Activated CD4-positive, alpha-beta T cell treated with anti-CD3 and anti-CD28 coated beads, Interleukin-2, amount 50 U/mL, for 48 hours (primary cell): ENCODE measurements around the gene CTNNBL1.

Experiments used
- DNase-seq, 2 experiments: peaks; one replicate each; pipeline ENCODE4 v3.0.0-alpha.2; 2020

Gene CTNNBL1

GRCh38 chr20:37881601-37882343 lies 187.9 kb downstream of the CTNNBL1 start:
- DNase-seq = no peak

GRCh38 chr20:37882961-37883712 lies 189.3 kb downstream of the CTNNBL1 start:
- DNase-seq = no peak

GRCh38 chr20:37885042-37885441 lies 191.2 kb downstream of the CTNNBL1 start:
- DNase-seq = no peak

GRCh38 chr20:37885593-37886503 lies 192.0 kb downstream of the CTNNBL1 start:
- no peak for DNase-seq

- DNase-seq = no peak
These were observed 193.0 kb downstream of the CTNNBL1 start for GRCh38 chr20:37886851-37887297.

GRCh38 chr20:37888641-37889040 lies 194.8 kb downstream of the CTNNBL1 start:
- no peak for DNase-seq

- no peak for DNase-seq
These were observed 196.3 kb downstream of the CTNNBL1 start for GRCh38 chr20:37890108-37890507.

GRCh38 chr20:37890643-37891042 lies 196.8 kb downstream of the CTNNBL1 start:
- no peak for DNase-seq

GRCh38 chr20:37892001-37892400 lies 198.2 kb downstream of the CTNNBL1 start:
- DNase-seq = no peak

GRCh38 chr20:37893566-37894241 lies 199.9 kb downstream of the CTNNBL1 start:
- no peak for DNase-seq

- no peak for DNase-seq
These were observed 200.6 kb downstream of the CTNNBL1 start for GRCh38 chr20:37894454-37894853.

GRCh38 chr20:37895166-37895565 lies 201.3 kb downstream of the CTNNBL1 start:
- no peak for DNase-seq

- no peak for DNase-seq
These were observed 203.2 kb downstream of the CTNNBL1 start for GRCh38 chr20:37896932-37897548.

- no peak for DNase-seq
These were observed 204.6 kb downstream of the CTNNBL1 start for GRCh38 chr20:37898233-37899104.

- no peak for DNase-seq
These were observed 205.5 kb downstream of the CTNNBL1 start for GRCh38 chr20:37899105-37900045.

- no peak for DNase-seq
These were observed 207.4 kb downstream of the CTNNBL1 start for GRCh38 chr20:37901240-37901639.

- peak; percentile 23 to 36 for DNase-seq
These were observed 208.0 kb downstream of the CTNNBL1 start for GRCh38 chr20:37901654-37902503.

GRCh38 chr20:37902504-37903313 lies 208.9 kb downstream of the CTNNBL1 start, which contains the start of gene VSTM2L:
Gene VSTM2L, plus strand, starts transcription at chr20:37903127. Its CDS starts 224 bp downstream, at chr20:37903351.
- peak in 1 of 2 experiments; percentile 18 for DNase-seq
